Epithelial cell of proximal tubule (primary cell): ENCODE measurements around the gene CNTNAP3. TPM values are rescaled to one million over a fixed set of nuclear protein-coding genes. Genes with fewer than 3 reads are reported as not detected.
"Not testable (repeated sequence)": the region's sequence is repeated elsewhere in the genome, so short reads cannot be mapped to it uniquely, and the experiment has no call there.

ENCODE experiments used
- DNase-seq: peaks from one replicate; pipeline ENCODE4 v3.0.0-alpha.2; 2011; ENCODE audit warnings: low read depth
- H3K4me3 ChIP-seq: 2 replicates; pipeline ENCODE4 v1.5.1; 2011; ENCODE audit warnings: low read depth, mild to moderate bottlenecking, low read length
- total RNA-seq: library from RNA; depleted of rRNA; stranded (reverse); fragments of >200 nt; gene quantifications from 2 replicates; pipeline ENCODE4 v1.2.3, GENCODE V29; 2015

CNTNAP3 gene
- total RNA-seq, 1 donor from 2014 or later = 16.6 TPM

GRCh38 chr9:39028855-39029254 lies 259.1 kb downstream of the CNTNAP3 start:
- DNase-seq, H3K4me3 ChIP-seq: not testable (repeated sequence)

GRCh38 chr9:39028168-39028567 lies 259.8 kb downstream of the CNTNAP3 start:
- not testable (repeated sequence) for H3K4me3 ChIP-seq, DNase-seq

- H3K4me3 ChIP-seq, DNase-seq: not testable (repeated sequence)
Measured at GRCh38 chr9:39025911-39026588, 261.9 kb downstream of the CNTNAP3 start.

Other genes with a start within 250 kb of the CNTNAP3 start
- gene SPATA31A1, start 67.5 kb upstream of the CNTNAP3 start, total RNA-seq = not detected in 2 replicates